GM10248 (cell line): ENCODE measurements around the gene CARD11.

ENCODE experiments used
- CTCF ChIA-PET: fragments of 300-600 bp; sonication (Branson Sonifier 250); formaldehyde crosslinking; extraction: SDS; loops from one replicate; lab custom pipeline; 2021; ENCODE audit warnings: antibody characterized with exemption; lab: Yijun Ruan, JAX
- POLR2A ChIA-PET: fragments of 350-650 bp; sonication (Branson Sonifier 250); formaldehyde crosslinking; extraction: SDS; loops from one replicate; lab custom pipeline; 2020; ENCODE audit warnings: antibody characterized with exemption; lab: Yijun Ruan, JAX
- DNase-seq: peaks from one replicate; pipeline ENCODE4 v3.0.0; 2012; ENCODE audit errors: extremely low spot score
- CTCF ChIP-seq: IDR thresholded peaks from 2 replicates; pipeline ENCODE4 v1.5.1; 2012; ENCODE audit warnings: mild to moderate bottlenecking, low read depth; ENCODE audit errors: extremely low read depth, missing control alignments, control extremely low read depth

CARD11 gene

GRCh38 chr7:3008386-3008785, 35.3 kb downstream of the CARD11 start:
- TF ChIP-seq CTCF, result no peak
- no peak for DNase-seq
- CTCF ChIA-PET, result interaction anchor here (1.4 kb wide), 1 partner anchor 28 kb away, joined by 3 read pairs; no protein-coding TSS in a partner anchor
- POLR2A ChIA-PET, result no interaction called here

- DNase-seq, result no peak
- CTCF ChIA-PET, result interaction anchor here (0.9 kb wide), 1 partner anchor 15 kb away, joined by 3 read pairs; no protein-coding TSS in a partner anchor
- TF ChIP-seq CTCF, result no peak
- POLR2A ChIA-PET, result no interaction called here
Measured at GRCh38 chr7:3007696-3008095, 36.0 kb downstream of the CARD11 start.

DNA sequence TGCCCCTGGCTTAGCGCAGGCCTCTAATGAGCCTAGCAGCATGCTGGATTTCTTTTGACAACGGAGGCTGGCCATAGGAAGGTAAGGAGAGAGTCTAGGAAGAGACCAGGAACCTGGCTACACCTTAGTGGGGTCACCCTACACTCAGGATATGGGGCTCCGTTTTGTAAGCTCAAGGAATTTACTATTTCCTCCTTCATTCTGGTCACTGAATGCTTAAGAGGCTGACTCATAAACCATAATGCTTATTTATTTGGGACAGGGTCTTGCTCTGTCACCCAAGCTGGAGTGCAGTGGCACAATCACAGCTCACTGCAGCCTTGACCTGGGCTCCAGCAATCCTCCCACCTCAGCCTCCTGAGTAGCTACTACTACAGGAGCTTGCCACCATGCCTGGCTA, 38.4 kb downstream of the CARD11 start:
- ChIA-PET CTCF (interaction anchor here (1.0 to 1.2 kb wide), 2 partner anchors 8 to 24 kb away, joined by 3 read pairs; no protein-coding TSS in a partner anchor), POLR2A (no interaction called here)
- no peak for TF ChIP-seq CTCF
- DNase-seq, result no peak

DNA sequence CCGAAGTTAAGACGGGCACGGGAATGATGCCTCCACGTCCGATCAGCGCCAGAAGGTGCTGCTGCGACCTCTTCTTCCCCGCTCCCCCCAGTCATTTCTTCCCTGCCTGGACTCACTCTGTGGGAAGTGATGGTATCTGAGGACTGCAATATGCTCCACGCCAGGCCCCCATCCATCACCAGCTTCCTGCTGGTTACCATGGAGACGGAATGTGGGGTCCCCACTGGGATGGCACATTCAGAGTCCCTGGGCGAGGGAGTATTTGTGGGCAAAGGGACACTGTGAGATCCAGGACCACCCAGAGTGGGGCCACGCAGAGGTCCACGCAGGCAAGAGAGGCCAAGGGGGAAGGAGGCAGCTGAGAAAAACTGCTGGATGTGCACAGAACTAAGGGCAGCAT, 39.7 kb downstream of the CARD11 start:
- ChIA-PET POLR2A (no interaction called here), CTCF (interaction anchor here (0.7 to 1.2 kb wide), 2 partner anchors 28 to 39 kb away, joined by 3 read pairs; no protein-coding TSS in a partner anchor)
- no peak for TF ChIP-seq CTCF
- DNase-seq, result no peak

DNA sequence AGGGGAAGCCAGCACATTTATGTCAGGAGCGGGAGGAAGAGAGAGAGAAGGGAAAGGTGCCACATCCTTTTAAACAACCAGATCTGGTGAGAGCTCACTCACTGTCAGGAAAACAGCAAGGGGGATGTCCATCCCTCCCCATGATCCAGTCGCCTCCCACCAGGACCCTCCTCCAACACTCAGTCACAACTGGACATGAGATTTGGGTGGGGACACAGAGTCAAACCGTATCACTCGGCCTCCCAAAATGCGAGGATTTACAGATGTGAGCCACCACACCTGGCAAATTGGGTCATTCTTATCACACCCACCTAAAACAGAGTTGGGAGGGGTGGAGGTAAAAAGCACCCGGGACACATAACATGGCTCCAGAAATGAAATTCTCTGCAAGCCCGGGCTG, 41.0 kb downstream of the CARD11 start:
- ChIA-PET CTCF (interaction anchor here (0.8 to 1.6 kb wide), 2 partner anchors 14 to 17 kb away, joined by 3 read pairs; no protein-coding TSS in a partner anchor), POLR2A (no interaction called here)
- no peak for DNase-seq
- no peak for TF ChIP-seq CTCF

GRCh38 chr7:3000566-3000965, 43.1 kb downstream of the CARD11 start:
- CTCF ChIA-PET, result interaction anchor here (0.8 to 1.8 kb wide), 2 partner anchors 11 to 154 kb away, joined by 3 to 4 read pairs; no protein-coding TSS in a partner anchor
- DNase-seq, result no peak
- no peak for TF ChIP-seq CTCF
- POLR2A ChIA-PET, result no interaction called here
